Body of pancreas (tissue), 4 donors: ENCODE data around the gene TESPA1.

Source experiments
- CTCF ChIP-seq, 7 experiments: fragments of 450-650 bp in 4 of 7; fragments of 200-600 bp in 3 of 7; sonication (generic) in 3 of 7; IDR thresholded peaks; one replicate each; pipeline ENCODE4 v1.5.1; 2016 to 2019; ENCODE audit warnings: antibody characterized with exemption in 7 of 7
- POLR2A ChIP-seq, 3 donors: fragments of 450-650 bp; IDR thresholded peaks; one replicate each; pipeline ENCODE4 v1.6.1; 2016; ENCODE audit warnings: antibody characterized with exemption in 3 of 3, mild to moderate bottlenecking in 2 of 3

- TF ChIP-seq POLR2A (IDR thresholded peaks at IDR 0.05) (no peak), CTCF (IDR thresholded peaks at IDR 0.05) (no peak)
Measured at GRCh38 chr12:54924972-54925707, 59.4 kb downstream of the TESPA1 start.
